Fibroblast of pulmonary artery (primary cell): ENCODE results near the gene CACNA1C.

Experiments used
- DNase-seq: peaks from one replicate; pipeline ENCODE4 v3.0.0-alpha.2; 2010; ENCODE audit warnings: low read depth
- H3K4me3 ChIP-seq: replicated peaks from 2 replicates; pipeline ENCODE4 v1.5.1; 2011; ENCODE audit warnings: low read depth, mild to moderate bottlenecking, control low read depth, low read length, moderate library complexity
- TF ChIP-seq, protein P1 (sequence below): IDR thresholded peaks from 2 replicates; pipeline ENCODE4 v1.5.1; 2011; ENCODE audit warnings: mild to moderate bottlenecking, control low read depth, low read length, inconsistent platforms; ENCODE audit errors: missing control alignments

CACNA1C gene

DNA sequence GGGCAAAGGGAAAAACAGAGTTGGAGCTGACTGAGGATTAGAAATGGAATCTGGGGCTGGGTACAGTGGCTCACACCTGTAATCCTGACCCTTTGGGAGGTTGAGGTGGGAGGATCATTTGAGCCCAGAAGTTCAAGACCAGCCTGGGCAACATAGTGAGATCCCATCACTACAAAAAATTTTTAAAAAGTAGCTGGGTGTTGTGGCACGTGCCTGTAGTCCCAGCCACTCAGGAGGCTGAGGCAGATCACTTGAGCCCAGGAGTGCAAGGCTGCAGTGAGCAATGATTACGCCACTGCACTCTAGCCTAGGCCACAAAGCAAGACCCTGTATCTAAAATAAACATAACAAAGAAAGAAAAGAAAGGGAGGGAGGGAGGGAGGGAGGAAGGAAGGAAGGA lies 33.7 kb upstream of the CACNA1C start:
- no peak for DNase-seq
- TF ChIP-seq, protein P1, sequence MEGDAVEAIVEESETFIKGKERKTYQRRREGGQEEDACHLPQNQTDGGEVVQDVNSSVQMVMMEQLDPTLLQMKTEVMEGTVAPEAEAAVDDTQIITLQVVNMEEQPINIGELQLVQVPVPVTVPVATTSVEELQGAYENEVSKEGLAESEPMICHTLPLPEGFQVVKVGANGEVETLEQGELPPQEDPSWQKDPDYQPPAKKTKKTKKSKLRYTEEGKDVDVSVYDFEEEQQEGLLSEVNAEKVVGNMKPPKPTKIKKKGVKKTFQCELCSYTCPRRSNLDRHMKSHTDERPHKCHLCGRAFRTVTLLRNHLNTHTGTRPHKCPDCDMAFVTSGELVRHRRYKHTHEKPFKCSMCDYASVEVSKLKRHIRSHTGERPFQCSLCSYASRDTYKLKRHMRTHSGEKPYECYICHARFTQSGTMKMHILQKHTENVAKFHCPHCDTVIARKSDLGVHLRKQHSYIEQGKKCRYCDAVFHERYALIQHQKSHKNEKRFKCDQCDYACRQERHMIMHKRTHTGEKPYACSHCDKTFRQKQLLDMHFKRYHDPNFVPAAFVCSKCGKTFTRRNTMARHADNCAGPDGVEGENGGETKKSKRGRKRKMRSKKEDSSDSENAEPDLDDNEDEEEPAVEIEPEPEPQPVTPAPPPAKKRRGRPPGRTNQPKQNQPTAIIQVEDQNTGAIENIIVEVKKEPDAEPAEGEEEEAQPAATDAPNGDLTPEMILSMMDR, result no peak
- H3K4me3 ChIP-seq, result no peak overlapping the region

DNA sequence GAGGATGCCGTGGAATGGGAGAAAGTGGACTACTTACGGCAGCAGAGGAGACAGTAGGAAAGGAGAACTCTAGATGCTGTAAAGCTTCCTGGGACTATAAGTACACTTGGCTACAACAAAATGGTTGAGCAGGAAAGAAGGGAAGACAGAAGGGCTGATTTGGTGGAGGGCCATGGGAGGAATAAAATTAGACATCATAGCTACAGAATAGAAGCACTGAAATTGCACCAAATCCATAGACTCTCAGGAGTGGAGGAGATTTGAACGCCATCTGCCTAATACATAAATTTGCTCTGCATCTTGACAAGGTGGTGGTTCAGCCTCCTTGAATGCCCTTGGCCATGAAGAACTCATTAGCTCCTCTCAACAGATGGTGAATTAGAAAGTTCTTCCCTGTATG lies 32.3 kb upstream of the CACNA1C start:
- no peak overlapping the region for H3K4me3 ChIP-seq
- no peak for DNase-seq
- TF ChIP-seq, protein P1, result no peak

DNA sequence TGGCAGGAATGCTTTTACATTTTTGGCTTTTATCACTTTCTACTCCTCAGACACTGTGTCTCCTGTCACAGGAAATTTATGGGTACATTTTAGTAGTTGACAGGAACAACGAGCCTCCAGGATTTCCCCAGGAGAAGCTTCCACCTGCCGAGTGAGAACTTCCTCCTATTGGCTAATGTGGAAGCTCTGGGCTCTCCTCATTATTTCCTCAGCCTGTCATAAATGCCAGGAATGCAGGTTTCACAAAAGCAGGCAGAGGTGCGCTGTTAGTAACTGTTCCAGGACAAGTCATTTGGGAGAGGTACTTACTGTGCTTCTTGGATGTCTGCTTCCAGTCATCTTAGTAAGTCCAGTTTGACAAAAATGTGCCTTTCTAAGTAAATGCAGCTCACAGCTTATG lies 29.4 kb upstream of the CACNA1C start:
- TF ChIP-seq, protein P1, result no peak
- no peak for DNase-seq
- no peak overlapping the region for H3K4me3 ChIP-seq

DNA sequence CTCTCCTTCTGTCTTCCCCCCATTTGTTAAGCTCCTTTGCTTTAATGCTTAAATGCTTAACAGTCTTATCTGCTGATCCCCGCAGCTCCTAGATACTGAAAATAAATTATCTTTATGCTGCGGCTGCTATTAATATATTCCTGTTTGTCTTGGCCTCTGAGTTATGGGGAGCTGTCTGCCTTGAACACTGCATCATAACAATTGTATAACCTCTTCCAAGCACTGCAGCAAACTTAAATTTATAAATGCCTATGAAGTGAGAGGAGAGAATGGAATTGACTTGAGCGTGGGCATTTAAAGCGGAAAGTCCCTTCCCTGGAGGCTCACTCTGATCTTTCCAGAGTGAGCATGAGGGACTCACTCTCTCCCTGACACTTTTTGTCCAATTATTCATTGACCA lies 25.4 kb upstream of the CACNA1C start:
- no peak overlapping the region for H3K4me3 ChIP-seq
- TF ChIP-seq, protein P1, result no peak
- peak; percentile 4 for DNase-seq

DNA sequence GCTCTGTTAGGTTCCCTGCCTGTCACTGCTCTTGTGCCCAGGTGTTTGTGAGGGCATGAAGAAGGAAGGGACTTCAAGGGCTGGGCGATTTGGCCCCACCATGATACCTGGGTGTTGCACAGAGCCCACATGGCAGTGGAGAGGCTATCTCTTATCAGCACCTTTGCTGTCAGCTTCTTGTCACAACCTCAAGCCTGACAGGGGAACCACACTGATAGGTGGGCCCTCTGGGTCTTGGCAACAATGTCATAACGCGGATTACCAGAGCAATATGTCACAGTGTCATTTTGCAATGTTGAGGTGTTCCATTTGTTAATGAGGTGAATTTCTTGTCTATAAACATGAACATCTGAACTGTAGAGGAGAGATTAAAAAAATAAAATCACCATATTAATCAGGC lies 22.9 kb upstream of the CACNA1C start:
- TF ChIP-seq, protein P1, result no peak
- DNase-seq, result no peak

DNA sequence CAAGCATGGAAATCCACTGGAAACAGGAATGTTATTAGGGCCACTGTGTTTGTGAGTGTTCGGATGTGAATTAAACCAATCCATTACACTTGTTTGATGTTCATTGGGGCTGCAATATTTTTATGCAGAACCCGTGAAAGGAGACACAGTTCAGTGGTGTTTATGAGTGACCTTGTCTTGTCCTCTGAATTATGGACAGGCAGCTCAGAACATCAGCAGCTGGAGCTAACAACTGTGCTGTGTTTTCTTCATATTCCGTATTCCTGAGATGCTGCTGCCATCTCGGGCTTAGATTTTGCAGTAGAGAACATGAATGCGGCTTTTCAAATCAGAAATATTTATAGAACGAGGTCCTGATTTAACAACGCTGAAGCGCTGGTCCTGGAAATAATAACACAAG lies 20.3 kb upstream of the CACNA1C start:
- DNase-seq, result no peak
- H3K4me3 ChIP-seq, result no peak overlapping the region
- TF ChIP-seq, protein P1, result no peak

More for the DNA sequence above, 22.9 kb upstream of the CACNA1C start:
- no peak overlapping the region for H3K4me3 ChIP-seq

DNA sequence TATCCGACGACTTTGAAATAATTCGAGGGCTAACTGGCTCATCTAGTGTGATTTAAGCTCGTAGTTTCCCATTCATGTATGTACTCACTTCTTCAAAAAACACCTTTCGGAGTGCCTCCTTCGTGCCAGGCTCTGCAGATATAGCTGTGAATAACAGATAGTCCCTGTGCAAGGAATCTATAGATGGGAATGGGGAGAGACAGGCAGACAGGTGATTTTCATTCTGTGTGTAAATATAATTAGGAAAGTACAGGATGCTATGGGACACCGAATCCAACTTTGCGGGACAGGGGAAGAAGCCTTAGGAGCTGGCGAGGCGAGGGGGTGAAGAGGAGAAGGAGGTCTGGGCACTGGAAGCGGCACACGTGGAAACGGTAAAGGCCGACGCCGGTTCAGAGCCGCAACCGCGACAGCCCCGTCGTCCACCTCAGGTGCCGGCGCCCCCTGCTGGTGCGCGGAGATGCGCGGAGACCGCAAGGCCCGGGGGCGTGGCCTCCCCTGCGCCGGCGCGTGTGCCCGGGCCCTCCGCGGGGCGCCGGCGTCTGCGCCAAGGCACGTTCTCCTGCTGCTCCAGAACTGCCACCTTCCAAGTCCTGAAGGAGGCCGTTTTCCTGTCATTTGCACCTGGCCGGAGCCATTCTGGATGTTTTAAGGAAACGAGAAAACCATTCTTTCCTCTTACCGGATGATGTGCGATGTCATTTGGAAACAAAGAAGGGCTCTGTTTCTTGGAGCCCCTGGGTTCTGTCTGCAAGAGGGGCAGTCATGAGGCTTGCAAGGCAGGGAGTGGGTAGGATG lies 18.0 kb upstream of the CACNA1C start:
- peak; percentile 78 for DNase-seq
- H3K4me3 ChIP-seq, result peak overlapping the region; percentile 43
- TF ChIP-seq, protein P1, result peak; percentile 58
